Sigmoid colon (tissue), 4 donors: ENCODE results near the gene SPACA7.

ENCODE experiments used
- CTCF ChIP-seq, 4 experiments: fragments of 450-650 bp in 3 of 4; fragments of 200-600 bp in 1 of 4; IDR thresholded peaks; one replicate each; pipeline ENCODE4 v1.5.1; 2016 to 2019; ENCODE audit warnings: antibody characterized with exemption in 4 of 4, mild to moderate bottlenecking in 3 of 4, moderate library complexity in 2 of 4
- EP300 ChIP-seq, 4 donors: sonication (generic); formaldehyde crosslinking; IDR thresholded peaks; one replicate each; pipeline ENCODE4 v1.6.1; 2017; ENCODE audit warnings: antibody characterized with exemption in 4 of 4
- POLR2A ChIP-seq, 2 donors: fragments of 450-650 bp; IDR thresholded peaks; one replicate each; pipeline ENCODE4 v1.6.1; 2016; ENCODE audit warnings: antibody characterized with exemption in 2 of 2, mild to moderate bottlenecking in 2 of 2, moderate library complexity in 2 of 2
- POLR2AphosphoS5 ChIP-seq, 4 donors: sonication (generic); formaldehyde crosslinking; IDR thresholded peaks; one replicate each; pipeline ENCODE4 v1.6.1; 2017; ENCODE audit warnings: antibody characterized with exemption in 4 of 4

DNA sequence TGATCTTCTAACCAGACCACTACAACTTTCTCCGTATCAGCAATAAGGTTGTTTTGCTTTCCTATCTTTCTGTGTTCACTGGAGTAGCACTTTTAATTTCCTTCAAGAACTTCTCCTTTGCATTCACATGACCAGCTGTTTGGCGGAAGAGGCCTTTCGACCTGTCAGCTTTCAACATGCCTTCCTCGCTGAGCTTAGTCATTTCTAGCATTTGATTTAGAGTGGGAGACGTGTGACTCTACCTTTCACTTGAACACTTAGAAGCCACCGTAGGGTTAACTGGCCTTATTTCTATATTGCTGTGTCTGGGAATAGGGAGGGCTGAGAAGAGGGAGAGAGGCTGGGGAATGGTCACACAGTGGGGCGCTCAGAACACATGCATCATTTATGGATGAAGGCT is 107.1 kb downstream of the SPACA7 start:
- TF ChIP-seq CTCF (IDR thresholded peaks at IDR 0.05) (no peak), POLR2A (IDR thresholded peaks at IDR 0.05) (no peak), POLR2AphosphoS5 (IDR thresholded peaks at IDR 0.05) (no peak), EP300 (IDR thresholded peaks at IDR 0.05) (no peak)
